ENCODE results near the gene CNN1.
"Not testable (repeated sequence)": the region's sequence is repeated elsewhere in the genome, so short reads cannot be mapped to it uniquely, and the experiment has no call there.

Gene CNN1

GRCh38 chr19:11570039-11570462, 31.4 kb downstream of the CNN1 start:
- no peak for DNase-seq

- not testable (repeated sequence) for DNase-seq
These were observed 34.7 kb downstream of the CNN1 start for GRCh38 chr19:11573354-11573753.

GRCh38 chr19:11573763-11574162, 35.1 kb downstream of the CNN1 start:
- DNase-seq, result not testable (repeated sequence)

- DNase-seq, result no peak
These were observed 36.0 kb downstream of the CNN1 start for GRCh38 chr19:11574689-11575088.

GRCh38 chr19:11576227-11576626, 37.6 kb downstream of the CNN1 start:
- DNase-seq, result no peak

GRCh38 chr19:11577451-11578257, 39.0 kb downstream of the CNN1 start, which contains the start of gene ACP5:
Gene ACP5 (minus strand): TSS chr19:11577645. CDS start chr19:11577317, 328 bp downstream.
- no peak for DNase-seq

GRCh38 chr19:11578258-11579142, 39.8 kb downstream of the CNN1 start:
- DNase-seq, result no peak

- no peak for DNase-seq
These were observed 41.5 kb downstream of the CNN1 start for GRCh38 chr19:11580116-11580515.

- no peak for DNase-seq
These were observed 43.1 kb downstream of the CNN1 start for GRCh38 chr19:11581740-11582139.

- DNase-seq, result no peak
These were observed 47.7 kb downstream of the CNN1 start for GRCh38 chr19:11586331-11586730.

GRCh38 chr19:11587302-11587974, 48.8 kb downstream of the CNN1 start:
- DNase-seq, result peak; percentile 56

GRCh38 chr19:11587975-11588631, 49.5 kb downstream of the CNN1 start:
- no peak for DNase-seq

- DNase-seq, result no peak
These were observed 55.4 kb downstream of the CNN1 start for GRCh38 chr19:11594084-11594483.

GRCh38 chr19:11596156-11596555, 57.5 kb downstream of the CNN1 start:
- DNase-seq, result no peak

GRCh38 chr19:11597202-11598102, 58.8 kb downstream of the CNN1 start, which contains the start of gene ZNF627:
Gene ZNF627 (plus strand): TSS chr19:11597483. CDS start chr19:11597628, 145 bp downstream.
- DNase-seq, result peak; percentile 93

GRCh38 chr19:11598103-11598483, 59.4 kb downstream of the CNN1 start:
- no peak for DNase-seq

- DNase-seq, result no peak
These were observed 60.1 kb downstream of the CNN1 start for GRCh38 chr19:11598746-11599145.

- not testable (repeated sequence) for DNase-seq
These were observed 61.1 kb downstream of the CNN1 start for GRCh38 chr19:11599704-11600103.

Data from GF-D8 (cell line).